ENCODE measurements around the gene TFG. TPM values are rescaled to one million over a fixed set of nuclear protein-coding genes. Genes with fewer than 3 reads are reported as not detected.

TFG gene
- total and polyA plus RNA-seq, 10 of the 15 experiments (the other 5 are each of a cell fraction or from before 2014, with no cell fraction given), result 29.3 to 126 (median 57.6) TPM

GRCh38 chr3:100782348-100782747 is 73.1 kb downstream of the TFG start:
- POLR2A ChIA-PET, result no interaction called here
- in situ Hi-C loops (cut with MboI) (no loop called here), intact Hi-C loops (cut with micrococcal nuclease; ENCODE audit: unreplicated experiment) (no loop called here)
- 48% methylated on average over 2 of the region's 2 CpGs for WGBS (ENCODE audit: insufficient coverage, insufficient replicate concordance, low lambda C conversion rate, missing lambda C conversion rate)
- H3K9ac ChIP-seq (ENCODE audit: control insufficient read depth, insufficient read depth, low read length), result no peak overlapping the region
- no peak for DNase-seq (ENCODE audit: low read depth, low spot score)
- BruUV-seq (replicated peaks), result no TSS peak
- H3K4me1 ChIP-seq (ENCODE audit: control insufficient read depth, insufficient read depth, low read length), result no peaks in the 10 kb centered on the region
- H3K79me2 ChIP-seq (ENCODE audit: control insufficient read depth, insufficient read depth, low read length), result no peaks in the 10 kb centered on the region
- H3K4me3 ChIP-seq, result no peak overlapping the region
- CTCF ChIA-PET, result interaction anchor here (0.7 to 0.8 kb wide), 2 partner anchors 14 to 319 kb away, joined by 3 to 4 read pairs; no protein-coding TSS in a partner anchor
- no peak overlapping the region for H2AFZ ChIP-seq (ENCODE audit: control insufficient read depth, low read depth, low read length)
- FAIRE-seq, result no peak
- H3K27ac ChIP-seq (ENCODE audit: control insufficient read depth, insufficient read depth), result no peak overlapping the region
- RAD21 ChIA-PET (ENCODE audit: unreplicated experiment), result no interaction called here
- TF ChIP-seq, protein P1, sequence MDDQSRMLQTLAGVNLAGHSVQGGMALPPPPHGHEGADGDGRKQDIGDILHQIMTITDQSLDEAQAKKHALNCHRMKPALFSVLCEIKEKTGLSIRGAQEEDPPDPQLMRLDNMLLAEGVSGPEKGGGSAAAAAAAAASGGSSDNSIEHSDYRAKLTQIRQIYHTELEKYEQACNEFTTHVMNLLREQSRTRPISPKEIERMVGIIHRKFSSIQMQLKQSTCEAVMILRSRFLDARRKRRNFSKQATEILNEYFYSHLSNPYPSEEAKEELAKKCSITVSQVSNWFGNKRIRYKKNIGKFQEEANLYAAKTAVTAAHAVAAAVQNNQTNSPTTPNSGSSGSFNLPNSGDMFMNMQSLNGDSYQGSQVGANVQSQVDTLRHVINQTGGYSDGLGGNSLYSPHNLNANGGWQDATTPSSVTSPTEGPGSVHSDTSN (IDR thresholded peaks at IDR 0.05; ENCODE audit: insufficient replicate concordance, low read depth, low read length), result no peak
- TF ChIP-seq CHD2 (IDR thresholded peaks at IDR 0.05; ENCODE audit: borderline replicate concordance, low read depth, low read length), result no peak
- TF ChIP-seq SMARCA5 (IDR thresholded peaks at IDR 0.05), result no peak
- TF ChIP-seq POLR2A (IDR thresholded peaks at IDR 0.05; ENCODE audit: low read depth, low read length), result no peak
- TF ChIP-seq CHD1 (IDR thresholded peaks at IDR 0.05; ENCODE audit: low read depth, low read length), result no peak
- TF ChIP-seq SUPT20H (IDR thresholded peaks at IDR 0.05; ENCODE audit: borderline replicate concordance, control insufficient read depth, low read depth, low read length), result no peak
- no peak for TF ChIP-seq LARP7 (IDR thresholded peaks at IDR 0.05)
- no peak for TF ChIP-seq ZSCAN29 (IDR thresholded peaks at IDR 0.05)
- no peak for TF ChIP-seq NR2C1 (IDR thresholded peaks at IDR 0.05)
- TF ChIP-seq BMI1 (IDR thresholded peaks at IDR 0.05; ENCODE audit: borderline replicate concordance), result no peak
- no peak for TF ChIP-seq EZH2 (IDR thresholded peaks at IDR 0.05; ENCODE audit: borderline replicate concordance, control insufficient read depth, low read depth, low read length)
- TF ChIP-seq CEBPZ (IDR thresholded peaks at IDR 0.05; ENCODE audit: low read depth, low read length), result no peak
- TF ChIP-seq SUZ12 (IDR thresholded peaks at IDR 0.05; ENCODE audit: unreplicated experiment), result no peak
- TF ChIP-seq CREM (IDR thresholded peaks at IDR 0.05; ENCODE audit: low read depth), result no peak
- H4K20me1 ChIP-seq (ENCODE audit: control insufficient read depth, insufficient read depth), result no peaks in the 10 kb centered on the region
- H3K9me3 ChIP-seq (replicated peaks; ENCODE audit: control insufficient read depth, insufficient read depth, low read length), result 0 out of 3 replicates have a peak, but pooled peaks cover 2% of the 10 kb centered on the region
- SMC1A ChIA-PET (ENCODE audit: uncharacterized antibody, unreplicated experiment), result no interaction called here
- no peak for ATAC-seq
- no peaks in the 10 kb centered on the region for H3K27me3 ChIP-seq (replicated peaks in 1 of 2; ENCODE audit: control insufficient read depth in 2 of 2, insufficient read depth in 2 of 2, low read length in 1 of 2)
- no peaks in the 10 kb centered on the region for H3K36me3 ChIP-seq (ENCODE audit: control insufficient read depth in 2 of 2, insufficient read depth in 2 of 2, low read length in 1 of 2)
- H3K4me2 ChIP-seq (ENCODE audit: control insufficient read depth, insufficient read depth), result no peak overlapping the region
